SW 1271 (cell line): ENCODE measurements around the gene VPS37C.

ENCODE experiments used
- DNase-seq, 2 experiments: peaks; one replicate each; lab custom pipeline; 2025; lab: John Stamatoyannopoulos, UW

Gene VPS37C

GRCh38 chr11:61133145-61133544 is 28.1 kb downstream of the VPS37C start:
- DNase-seq = no peak

GRCh38 chr11:61132646-61133045 is 28.6 kb downstream of the VPS37C start:
- no peak for DNase-seq

GRCh38 chr11:61131998-61132555 is 29.1 kb downstream of the VPS37C start:
- no peak for DNase-seq

- no peak for DNase-seq
These were observed 29.6 kb downstream of the VPS37C start for GRCh38 chr11:61131586-61131985.

GRCh38 chr11:61131186-61131585 is 30.0 kb downstream of the VPS37C start:
- DNase-seq = no peak

GRCh38 chr11:61129639-61130523 is 31.3 kb downstream of the VPS37C start:
- DNase-seq = no peak

GRCh38 chr11:61128947-61129638 is 32.1 kb downstream of the VPS37C start:
- no peak for DNase-seq

GRCh38 chr11:61127991-61128390 is 33.2 kb downstream of the VPS37C start:
- no peak for DNase-seq

GRCh38 chr11:61126256-61126655 is 35.0 kb downstream of the VPS37C start:
- DNase-seq = no peak

GRCh38 chr11:61125310-61125684 is 35.9 kb downstream of the VPS37C start:
- no peak for DNase-seq

- DNase-seq = no peak
These were observed 36.5 kb downstream of the VPS37C start for GRCh38 chr11:61124574-61125309.

GRCh38 chr11:61123775-61124571 is 37.3 kb downstream of the VPS37C start:
- DNase-seq = no peak

- DNase-seq = no peak
These were observed 38.5 kb downstream of the VPS37C start for GRCh38 chr11:61122761-61123160.

GRCh38 chr11:61121917-61122316 is 39.3 kb downstream of the VPS37C start:
- DNase-seq = no peak

- DNase-seq = no peak
These were observed 39.9 kb downstream of the VPS37C start for GRCh38 chr11:61121192-61121831.

GRCh38 chr11:61120706-61121191 is 40.5 kb downstream of the VPS37C start:
- DNase-seq = no peak

- no peak for DNase-seq
These were observed 41.0 kb downstream of the VPS37C start for GRCh38 chr11:61120099-61120705.

GRCh38 chr11:61119571-61119970 is 41.7 kb downstream of the VPS37C start:
- no peak for DNase-seq

GRCh38 chr11:61119055-61119454 is 42.2 kb downstream of the VPS37C start:
- no peak for DNase-seq

GRCh38 chr11:61118406-61118805 is 42.8 kb downstream of the VPS37C start:
- no peak for DNase-seq
